PC-3 (cell line): ENCODE data around the gene GPRC5B. TPM values are rescaled to one million over a fixed set of nuclear protein-coding genes. Genes with fewer than 3 reads are reported as not detected.

Experiments used
- ATAC-seq: fragments of 200-7000 bp; cut with Tn5 transposase; 2 replicates; pipeline ENCODE4 v1.9.1; 2020; ENCODE audit warnings: mild to moderate bottlenecking, moderate library complexity
- BruUV-seq: library from RNA; stranded (reverse); fragments of 400-500 nt; replicated peaks from 2 replicates; lab custom pipeline; 2021; lab: Mats Ljungman, UMichigan
- CTCF ChIA-PET: fragments of 300-600 bp; sonication (Branson Sonifier 250); formaldehyde crosslinking; loops from one replicate; lab custom pipeline; 2022; ENCODE audit warnings: antibody characterized with exemption; lab: Charles Lee
- POLR2A ChIA-PET: fragments of 300-600 bp; sonication (Branson Sonifier 250); formaldehyde crosslinking; loops from one replicate; lab custom pipeline; 2022; ENCODE audit warnings: antibody characterized with exemption; ENCODE audit not compliant: unreplicated experiment; lab: Charles Lee
- DNase-seq: peaks from one replicate; pipeline ENCODE4 v3.0.0-alpha.2; 2015
- H2AFZ ChIP-seq: fragments of 300-600 bp; sonication (generic); 2 replicates; pipeline ENCODE4 v1.6.0; 2016; ENCODE audit warnings: antibody characterized with exemption, low read length
- H3F3A ChIP-seq: fragments of 300-600 bp; sonication (generic); one replicate; pipeline ENCODE4 v1.6.0; 2017; ENCODE audit warnings: antibody characterized with exemption, low read length, control low read depth, mild to moderate bottlenecking; ENCODE audit not compliant: unreplicated experiment
- H3K27ac ChIP-seq: fragments of 300-600 bp; sonication (generic); 2 replicates; pipeline ENCODE4 v1.5.1; 2016; ENCODE audit warnings: mild to moderate bottlenecking, low read length
- H3K27me3 ChIP-seq: fragments of 300-600 bp; sonication (generic); 2 replicates; pipeline ENCODE4 v1.6.1; 2016; ENCODE audit warnings: low read length, mixed read lengths
- H3K36me3 ChIP-seq: fragments of 300-600 bp; sonication (generic); 2 replicates; pipeline ENCODE4 v1.6.1; 2016; ENCODE audit warnings: low read depth, mixed run types, low read length, mixed read lengths
- H3K4me1 ChIP-seq: fragments of 300-600 bp; sonication (generic); 2 replicates; pipeline ENCODE4 v1.5.1; 2016; ENCODE audit warnings: low read length; ENCODE audit not compliant: insufficient read depth
- H3K4me2 ChIP-seq: fragments of 300-600 bp; sonication (generic); 2 replicates; pipeline ENCODE4 v1.6.0; 2016; ENCODE audit warnings: low read length
- H3K4me3 ChIP-seq: fragments of 300-600 bp; sonication (generic); 2 replicates; pipeline ENCODE4 v1.5.1; 2016; ENCODE audit warnings: mild to moderate bottlenecking, low read length, mixed read lengths
- H3K79me2 ChIP-seq: fragments of 300-600 bp; sonication (generic); 2 replicates; pipeline ENCODE4 v1.6.1; 2017; ENCODE audit warnings: low read length, mixed read lengths
- H3K9ac ChIP-seq: fragments of 300-600 bp; sonication (generic); 2 replicates; pipeline ENCODE4 v1.6.0; 2016; ENCODE audit warnings: mild to moderate bottlenecking, low read length
- H3K9me2 ChIP-seq: fragments of 300-600 bp; sonication (generic); replicated peaks from 2 replicates; pipeline ENCODE4 v1.6.1; 2016; ENCODE audit warnings: mixed run types, low read length, mixed read lengths
- H3K9me3 ChIP-seq: fragments of 300-600 bp; sonication (generic); 2 replicates; pipeline ENCODE4 v1.6.1; 2016; ENCODE audit warnings: low read length, mixed read lengths
- H4K20me1 ChIP-seq: fragments of 300-600 bp; sonication (generic); 2 replicates; pipeline ENCODE4 v1.6.1; 2016; ENCODE audit warnings: low read length, mixed read lengths
- EZH2 ChIP-seq: fragments of 300-600 bp; sonication (generic); IDR thresholded peaks from one replicate; pipeline ENCODE4 v1.6.1; 2017; ENCODE audit warnings: antibody characterized with exemption, mild to moderate bottlenecking, low read length; ENCODE audit not compliant: unreplicated experiment
- EZH2phosphoT487 ChIP-seq: fragments of 300-600 bp; sonication (generic); IDR thresholded peaks from 2 replicates; pipeline ENCODE4 v1.6.1; 2018; ENCODE audit warnings: mild to moderate bottlenecking, antibody characterized with exemption, low read length, borderline replicate concordance
- intact Hi-C: fragments of 100-400 bp; cut with micrococcal nuclease; formaldehyde crosslinking; loops from 2 replicates; pipeline ENCODE4 v1.9.0; 2023
- total RNA-seq: library from RNA; depleted of rRNA; stranded (reverse); fragments of >200 nt; gene quantifications from 2 replicates; pipeline ENCODE4 v1.2.3, GENCODE V29; 2014
- TF ChIP-seq, protein P1 (sequence below): fragments of 300-600 bp; sonication (generic); conservative IDR thresholded peaks from 2 replicates; pipeline ENCODE4 v1.5.1; 2017; ENCODE audit warnings: antibody characterized with exemption, low read depth, mild to moderate bottlenecking, low read length

Gene GPRC5B
- total RNA-seq, 1 experiment from 2014 or later = 5.5 TPM

DNA sequence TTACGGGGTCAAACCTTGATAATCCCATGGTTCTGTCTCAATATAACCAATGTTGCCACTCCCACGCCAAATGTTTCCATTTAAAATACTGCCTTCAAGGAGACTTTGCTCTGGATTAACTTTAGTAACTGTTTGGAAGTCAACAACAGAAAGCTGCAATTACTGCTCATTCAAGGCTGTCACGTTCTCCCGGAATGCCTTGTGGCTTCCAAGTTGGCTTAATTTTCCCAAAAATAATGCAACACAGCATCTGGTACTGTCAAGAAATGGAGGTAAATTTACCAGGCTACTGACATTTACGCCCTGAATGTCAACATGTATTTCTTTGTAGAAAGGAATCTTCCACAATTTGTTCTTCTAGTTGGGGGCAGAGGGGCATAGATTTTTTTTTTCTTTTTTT is 38.2 kb downstream of the GPRC5B start:
- DNase-seq (no peak), ATAC-seq (no peak)
- TF ChIP-seq EZH2phosphoT487 = no peak
- TF ChIP-seq, protein P1, sequence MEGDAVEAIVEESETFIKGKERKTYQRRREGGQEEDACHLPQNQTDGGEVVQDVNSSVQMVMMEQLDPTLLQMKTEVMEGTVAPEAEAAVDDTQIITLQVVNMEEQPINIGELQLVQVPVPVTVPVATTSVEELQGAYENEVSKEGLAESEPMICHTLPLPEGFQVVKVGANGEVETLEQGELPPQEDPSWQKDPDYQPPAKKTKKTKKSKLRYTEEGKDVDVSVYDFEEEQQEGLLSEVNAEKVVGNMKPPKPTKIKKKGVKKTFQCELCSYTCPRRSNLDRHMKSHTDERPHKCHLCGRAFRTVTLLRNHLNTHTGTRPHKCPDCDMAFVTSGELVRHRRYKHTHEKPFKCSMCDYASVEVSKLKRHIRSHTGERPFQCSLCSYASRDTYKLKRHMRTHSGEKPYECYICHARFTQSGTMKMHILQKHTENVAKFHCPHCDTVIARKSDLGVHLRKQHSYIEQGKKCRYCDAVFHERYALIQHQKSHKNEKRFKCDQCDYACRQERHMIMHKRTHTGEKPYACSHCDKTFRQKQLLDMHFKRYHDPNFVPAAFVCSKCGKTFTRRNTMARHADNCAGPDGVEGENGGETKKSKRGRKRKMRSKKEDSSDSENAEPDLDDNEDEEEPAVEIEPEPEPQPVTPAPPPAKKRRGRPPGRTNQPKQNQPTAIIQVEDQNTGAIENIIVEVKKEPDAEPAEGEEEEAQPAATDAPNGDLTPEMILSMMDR = no peak
- no peak for TF ChIP-seq EZH2
- Histone ChIP-seq H4K20me1 (no peaks in the 10 kb centered on the region), H3K9me3 (no peaks in the 10 kb centered on the region), H3K4me2 (no peak overlapping the region), H3K4me1 (peaks cover 16% of the 10 kb centered on the region), H3F3A (peaks cover 5% of the 10 kb centered on the region), H2AFZ (no peak overlapping the region), H3K27me3 (no peaks in the 10 kb centered on the region), H3K4me3 (no peak overlapping the region), H3K36me3 (no peaks in the 10 kb centered on the region), H3K27ac (no peak overlapping the region), H3K9me2 (no peaks in the 10 kb centered on the region), H3K79me2 (no peaks in the 10 kb centered on the region), H3K9ac (no peak overlapping the region)
- CTCF ChIA-PET = no interaction called here
- intact Hi-C loops = no loop called here
- BruUV-seq = no TSS peak
- POLR2A ChIA-PET = no interaction called here

DNA sequence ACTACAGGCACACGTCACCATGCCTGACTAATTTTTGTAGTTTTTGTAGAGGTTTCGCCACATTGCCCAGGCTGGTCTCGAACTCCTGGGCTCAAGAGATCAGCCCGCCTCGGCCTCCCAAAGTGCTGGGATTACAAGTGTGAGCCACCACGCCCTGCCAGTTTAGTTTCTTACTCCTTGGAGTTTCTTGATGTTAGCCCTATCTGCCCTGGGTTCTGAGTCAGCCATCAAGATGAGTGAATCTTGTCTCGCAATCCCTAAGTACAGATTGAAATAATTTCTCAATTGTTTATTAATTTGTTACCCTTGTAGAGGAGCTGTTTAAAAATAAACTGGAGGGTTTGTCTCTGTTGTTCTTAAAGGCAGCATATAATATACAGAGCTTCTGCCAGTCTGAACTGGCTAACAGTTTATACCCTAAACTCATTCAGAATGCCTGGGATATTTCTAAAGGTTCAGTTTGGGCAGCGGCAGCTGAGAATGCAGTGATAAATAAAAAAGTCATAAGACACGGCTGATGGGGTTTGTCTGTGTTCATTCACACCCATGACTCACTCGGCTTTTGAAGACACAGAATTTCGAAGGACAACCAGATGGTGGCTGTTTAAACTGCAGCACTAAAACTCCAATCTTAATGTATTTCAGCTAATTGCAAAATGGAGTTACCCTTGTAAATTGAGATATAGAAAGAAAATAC is 39.6 kb downstream of the GPRC5B start:
- Histone ChIP-seq H3K4me2 (peak overlapping the region; percentile 48), H3K4me1 (peaks cover 16% of the 10 kb centered on the region), H3K4me3 (no peak overlapping the region), H4K20me1 (no peaks in the 10 kb centered on the region), H3K27ac (peak overlapping the region; percentile 50), H2AFZ (peak overlapping the region; percentile 60; the same call in 1 of the 2 replicates), H3F3A (peaks cover 5% of the 10 kb centered on the region), H3K9ac (no peak overlapping the region), H3K27me3 (no peaks in the 10 kb centered on the region), H3K9me3 (no peaks in the 10 kb centered on the region), H3K36me3 (no peaks in the 10 kb centered on the region), H3K9me2 (no peaks in the 10 kb centered on the region), H3K79me2 (no peaks in the 10 kb centered on the region)
- BruUV-seq = no TSS peak
- DNase-seq (peak; percentile 53), ATAC-seq (peak; percentile 79)
- POLR2A ChIA-PET = no interaction called here
- TF ChIP-seq, protein P1 = no peak
- TF ChIP-seq EZH2 (no peak), EZH2phosphoT487 (no peak)
- CTCF ChIA-PET = no interaction called here
- intact Hi-C loops = no loop called here

DNA sequence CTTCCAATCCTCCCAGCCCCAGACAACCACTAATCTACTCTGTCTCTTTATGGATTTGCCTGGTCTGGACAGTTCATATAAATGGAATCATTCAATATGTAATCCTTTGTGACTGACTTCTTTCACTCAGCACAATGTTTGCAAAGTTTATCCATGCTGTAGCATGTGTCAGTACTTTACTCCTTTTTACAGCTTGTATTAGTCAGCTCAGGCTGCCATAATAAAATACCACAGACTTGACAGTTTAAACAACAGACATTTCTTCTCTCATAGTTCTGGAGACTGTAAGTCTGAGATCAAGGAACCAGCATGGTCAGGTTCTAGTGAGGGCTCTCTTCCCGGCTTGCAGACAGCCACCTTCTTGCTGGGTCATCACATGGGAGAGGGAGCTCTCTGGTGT is 41.3 kb downstream of the GPRC5B start:
- ATAC-seq = peak; percentile 87
- TF ChIP-seq, protein P1 = no peak
- TF ChIP-seq EZH2 = no peak
- no peak for TF ChIP-seq EZH2phosphoT487
- ChIA-PET CTCF (no interaction called here), POLR2A (no interaction called here)
- no peaks in the 10 kb centered on the region for H3K27me3 ChIP-seq
- H3F3A ChIP-seq = peaks cover 5% of the 10 kb centered on the region
- no peaks in the 10 kb centered on the region for H3K9me2 ChIP-seq
- no peaks in the 10 kb centered on the region for H3K36me3 ChIP-seq
- no peak overlapping the region for H2AFZ ChIP-seq
- H3K27ac ChIP-seq = no peak overlapping the region
- H3K4me2 ChIP-seq = no peak overlapping the region
- no peak overlapping the region for H3K9ac ChIP-seq
- H4K20me1 ChIP-seq = no peaks in the 10 kb centered on the region
- no peaks in the 10 kb centered on the region for H3K9me3 ChIP-seq
- peak; percentile 53 for DNase-seq
- BruUV-seq = no TSS peak
- no peak overlapping the region for H3K4me3 ChIP-seq
- H3K4me1 ChIP-seq = peaks cover 16% of the 10 kb centered on the region
- H3K79me2 ChIP-seq = no peaks in the 10 kb centered on the region
- intact Hi-C loops = no loop called here
